DMS153 treated with DMSO at 0.1 percent for 48 hours (cell line): ENCODE results near the gene SLC10A7.

Experiments used
- DNase-seq: peaks from one replicate; lab custom pipeline; 2025; ENCODE audit not compliant: unreplicated experiment; lab: John Stamatoyannopoulos, UW

Gene SLC10A7

GRCh38 chr4:146521541-146522097, at the start of gene SLC10A7:
SLC10A7 (minus strand) TSS chr4:146521940; CDS start chr4:146521717, 223 bp downstream.
- DNase-seq, result peak; percentile 55

- no peak for DNase-seq
Observed at GRCh38 chr4:146567396-146567795, 45.7 kb upstream of the SLC10A7 start.

GRCh38 chr4:146564492-146564891, 42.8 kb upstream of the SLC10A7 start:
- no peak for DNase-seq

- DNase-seq, result no peak
Observed at GRCh38 chr4:146550161-146550560, 28.4 kb upstream of the SLC10A7 start.

- DNase-seq, result no peak
Observed at GRCh38 chr4:146548443-146548842, 26.7 kb upstream of the SLC10A7 start.

- no peak for DNase-seq
Observed at GRCh38 chr4:146545102-146545501, 23.4 kb upstream of the SLC10A7 start.

- no peak for DNase-seq
Observed at GRCh38 chr4:146534178-146534577, 12.4 kb upstream of the SLC10A7 start.

GRCh38 chr4:146525754-146526153, 4.0 kb upstream of the SLC10A7 start:
- DNase-seq, result no peak

GRCh38 chr4:146524663-146525062, 2.9 kb upstream of the SLC10A7 start:
- no peak for DNase-seq

GRCh38 chr4:146522869-146523205, 1.1 kb upstream of the SLC10A7 start:
- no peak for DNase-seq

GRCh38 chr4:146522098-146522868, 543 bp upstream of the SLC10A7 start:
- DNase-seq, result peak; percentile 73

- peak; percentile 50 for DNase-seq
Observed at GRCh38 chr4:146520896-146521540, 722 bp downstream of the SLC10A7 start.

GRCh38 chr4:146514651-146515357, 6.9 kb downstream of the SLC10A7 start:
- no peak for DNase-seq

- DNase-seq, result no peak
Observed at GRCh38 chr4:146513548-146513947, 8.2 kb downstream of the SLC10A7 start.

- no peak for DNase-seq
Observed at GRCh38 chr4:146511381-146511780, 10.4 kb downstream of the SLC10A7 start.

GRCh38 chr4:146510942-146511341, 10.8 kb downstream of the SLC10A7 start:
- no peak for DNase-seq

GRCh38 chr4:146508229-146508939, 13.4 kb downstream of the SLC10A7 start:
- DNase-seq, result no peak

GRCh38 chr4:146507632-146508031, 14.1 kb downstream of the SLC10A7 start:
- no peak for DNase-seq

GRCh38 chr4:146506272-146506671, 15.5 kb downstream of the SLC10A7 start:
- DNase-seq, result no peak

- no peak for DNase-seq
Observed at GRCh38 chr4:146500216-146500615, 21.5 kb downstream of the SLC10A7 start.

- no peak for DNase-seq
Observed at GRCh38 chr4:146498291-146498690, 23.4 kb downstream of the SLC10A7 start.
